Mesendoderm (in vitro differentiated cells): ENCODE measurements around the gene ZNF621. TPM values are rescaled to one million over a fixed set of nuclear protein-coding genes. Genes with fewer than 3 reads are reported as not detected.

Experiments
- DNase-seq: peaks from one replicate; pipeline ENCODE4 v3.0.0; 2013
- H2AK5ac ChIP-seq: 2 replicates; pipeline ENCODE4 v1.6.1; 2013; ENCODE audit warnings: low read length, inconsistent platforms
- H2BK120ac ChIP-seq: 2 replicates; pipeline ENCODE4 v1.6.1; 2013; ENCODE audit warnings: low read depth, mild to moderate bottlenecking, low read length, moderate library complexity, mixed read lengths
- H2BK15ac ChIP-seq: replicated peaks from 2 replicates; pipeline ENCODE4 v1.6.1; 2013; ENCODE audit warnings: low read depth, mild to moderate bottlenecking, moderate library complexity
- H2BK5ac ChIP-seq: 2 replicates; pipeline ENCODE4 v1.6.1; 2013; ENCODE audit warnings: low read length, inconsistent platforms
- H3K18ac ChIP-seq: 2 replicates; pipeline ENCODE4 v1.6.1; 2013; ENCODE audit warnings: mild to moderate bottlenecking, low read length, mixed read lengths
- H3K23ac ChIP-seq: one replicate; pipeline ENCODE4 v1.6.1; 2013; ENCODE audit warnings: low read length
- H3K27ac ChIP-seq: 2 replicates; pipeline ENCODE4 v1.5.1; 2013; ENCODE audit warnings: low read depth, mild to moderate bottlenecking, inconsistent platforms, low read length, moderate library complexity
- H3K27me3 ChIP-seq: 2 replicates; pipeline ENCODE4 v1.6.1; 2013; ENCODE audit warnings: low read length, control low read depth, mild to moderate bottlenecking, inconsistent platforms; ENCODE audit not compliant: insufficient read depth, poor library complexity
- H3K36me3 ChIP-seq: 2 replicates; pipeline ENCODE4 v1.6.1; 2013; ENCODE audit warnings: low read length, inconsistent platforms; ENCODE audit not compliant: control insufficient read depth, insufficient read depth
- H3K4ac ChIP-seq: one replicate; pipeline ENCODE4 v1.6.1; 2013; ENCODE audit warnings: low read depth, mild to moderate bottlenecking, low read length, moderate library complexity
- H3K4me1 ChIP-seq: 2 replicates; pipeline ENCODE4 v1.6.1; 2013; ENCODE audit warnings: low read depth, low read length, inconsistent platforms; ENCODE audit not compliant: control insufficient read depth
- H3K4me2 ChIP-seq: 2 replicates; pipeline ENCODE4 v1.6.1; 2013; ENCODE audit warnings: low read length
- H3K4me3 ChIP-seq: 2 replicates; pipeline ENCODE4 v1.5.1; 2013; ENCODE audit warnings: mild to moderate bottlenecking, low read length
- H3K56ac ChIP-seq: one replicate; pipeline ENCODE4 v1.6.1; 2013; ENCODE audit warnings: low read length
- H3K79me1 ChIP-seq: 2 replicates; pipeline ENCODE4 v1.6.1; 2013; ENCODE audit warnings: low read length, inconsistent platforms
- H3K79me2 ChIP-seq: 2 replicates; pipeline ENCODE4 v1.6.1; 2013; ENCODE audit warnings: mild to moderate bottlenecking, low read length; ENCODE audit not compliant: control insufficient read depth, insufficient read depth
- H3K9ac ChIP-seq: 2 replicates; pipeline ENCODE4 v1.6.1; 2013; ENCODE audit warnings: low read length, inconsistent platforms
- H4K5ac ChIP-seq: one replicate; pipeline ENCODE4 v1.6.1; 2013; ENCODE audit warnings: low read length
- H4K8ac ChIP-seq: one replicate; pipeline ENCODE4 v1.6.1; 2013; ENCODE audit warnings: low read depth, mild to moderate bottlenecking, control low read depth, low read length, moderate library complexity
- WGBS: extraction: QIAGEN DNeasy Blood & Tissue Kit; methylation state at CpG from one replicate; pipeline ENCODE4 v1.1.7; 2013; ENCODE audit warnings: low lambda C conversion rate, missing lambda C conversion rate; ENCODE audit not compliant: insufficient coverage; ENCODE audit errors: extremely low coverage; 5-methylcytosine and 5-hydroxymethylcytosine counted together
- polyA plus RNA-seq, 2 experiments: library from polyadenylated mRNA; stranded (reverse); fragments of 200-250 nt; gene quantifications; one replicate each; pipeline ENCODE4 v1.2.3, GENCODE V29; 2013

ZNF621 gene
- 13.5 TPM for polyA plus RNA-seq (2013, experiment 1 of 2)
- 13.7 TPM for polyA plus RNA-seq (2013, experiment 2 of 2)

- no peak within 1 kb of the TSS for H2BK15ac ChIP-seq
- no CpG with 5 or more reads among the region's 59 CpGs for WGBS
- peak; percentile 92 for DNase-seq
- H2BK5ac ChIP-seq, result peak within 1 kb of the TSS; percentile 72
- H3K9ac ChIP-seq, result peak within 1 kb of the TSS; percentile 95
- H2BK120ac ChIP-seq, result no peak within 1 kb of the TSS
- no peak within 1 kb of the TSS for H3K27ac ChIP-seq
- H4K8ac ChIP-seq, result peak within 1 kb of the TSS; percentile 98
- peak within 1 kb of the TSS; percentile 100 for H4K5ac ChIP-seq
- peaks cover 11% of the 10 kb centered on the region for H3K79me1 ChIP-seq
- H3K27me3 ChIP-seq, result no peaks in the 10 kb centered on the region
- H3K4me3 ChIP-seq, result peak within 1 kb of the TSS; percentile 90
- H3K23ac ChIP-seq, result peak within 1 kb of the TSS; percentile 97
- H2AK5ac ChIP-seq, result peak within 1 kb of the TSS; percentile 83
- peak within 1 kb of the TSS; percentile 78 for H3K18ac ChIP-seq
- peak within 1 kb of the TSS; percentile 96 for H3K56ac ChIP-seq
- H3K4me1 ChIP-seq, result peaks cover 4% of the 10 kb centered on the region
- peaks cover 7% of the 10 kb centered on the region for H3K79me2 ChIP-seq
- H3K4me2 ChIP-seq, result peak within 1 kb of the TSS; percentile 99
- no peaks in the 10 kb centered on the region for H3K36me3 ChIP-seq
- peak within 1 kb of the TSS; percentile 82 for H3K4ac ChIP-seq
Observed at GRCh38 chr3:40524568-40525285, at the start of gene ZNF621. Gene ZNF621, plus strand, starts transcription at chr3:40524960. Its CDS starts 881 bp downstream, at chr3:40525841.

GRCh38 chr3:40476478-40477470 lies 48.0 kb upstream of the ZNF621 start, which contains the start of gene ZNF619:
Gene ZNF619, plus strand, starts transcription at chr3:40477122. Its CDS starts 858 bp downstream, at chr3:40477980.
- H3K27ac ChIP-seq, result no peak within 1 kb of the TSS
- peak; percentile 80 for DNase-seq
- H3K79me2 ChIP-seq, result no peaks in the 10 kb centered on the region
- no peaks in the 10 kb centered on the region for H3K36me3 ChIP-seq
- peak within 1 kb of the TSS; percentile 93 for H4K8ac ChIP-seq
- H3K27me3 ChIP-seq, result no peaks in the 10 kb centered on the region
- H3K18ac ChIP-seq, result peak within 1 kb of the TSS; percentile 97
- H2AK5ac ChIP-seq, result no peak within 1 kb of the TSS
- peak within 1 kb of the TSS; percentile 92 for H3K56ac ChIP-seq
- peaks cover 2% of the 10 kb centered on the region for H3K79me1 ChIP-seq
- no peak within 1 kb of the TSS for H2BK15ac ChIP-seq
- WGBS, result no CpG with 5 or more reads among the region's 48 CpGs
- H2BK120ac ChIP-seq, result no peak within 1 kb of the TSS
- no peaks in the 10 kb centered on the region for H3K4me1 ChIP-seq
- no peak within 1 kb of the TSS for H4K5ac ChIP-seq
- H3K4me2 ChIP-seq, result peak within 1 kb of the TSS; percentile 35
- no peak within 1 kb of the TSS for H3K4ac ChIP-seq
- peak within 1 kb of the TSS; percentile 80 for H3K9ac ChIP-seq
- no peak within 1 kb of the TSS for H2BK5ac ChIP-seq
- H3K4me3 ChIP-seq, result peak within 1 kb of the TSS; percentile 67
- no peak within 1 kb of the TSS for H3K23ac ChIP-seq

GRCh38 chr3:40477666-40478065 lies 47.1 kb upstream of the ZNF621 start:
- Histone ChIP-seq H2BK15ac (no peak overlapping the region), H3K4me3 (no peak overlapping the region), H4K5ac (no peak overlapping the region), H3K56ac (peak overlapping the region; percentile 35), H3K4ac (no peak overlapping the region), H2AK5ac (no peak overlapping the region), H3K27ac (no peak overlapping the region), H4K8ac (no peak overlapping the region), H2BK120ac (no peak overlapping the region), H3K36me3 (no peaks in the 10 kb centered on the region), H3K18ac (no peak overlapping the region), H3K79me1 (peaks cover 2% of the 10 kb centered on the region), H3K4me2 (peak overlapping the region; percentile 35), H3K79me2 (no peaks in the 10 kb centered on the region), H3K27me3 (no peaks in the 10 kb centered on the region), H3K9ac (peak overlapping the region; percentile 80), H2BK5ac (no peak overlapping the region), H3K23ac (no peak overlapping the region), H3K4me1 (no peaks in the 10 kb centered on the region)
- WGBS, result no CpG with 5 or more reads among the region's 4 CpGs
- no peak for DNase-seq

GRCh38 chr3:40487172-40487571 lies 37.6 kb upstream of the ZNF621 start:
- no peak overlapping the region for H4K8ac ChIP-seq
- H2AK5ac ChIP-seq, result no peak overlapping the region
- no peak overlapping the region for H3K18ac ChIP-seq
- peaks cover 9% of the 10 kb centered on the region for H3K36me3 ChIP-seq
- no peak overlapping the region for H3K4me3 ChIP-seq
- H3K27me3 ChIP-seq, result no peaks in the 10 kb centered on the region
- DNase-seq, result no peak
- H3K56ac ChIP-seq, result no peak overlapping the region
- no peaks in the 10 kb centered on the region for H3K79me2 ChIP-seq
- no peak overlapping the region for H2BK5ac ChIP-seq
- H2BK120ac ChIP-seq, result no peak overlapping the region
- no peaks in the 10 kb centered on the region for H3K79me1 ChIP-seq
- no peak overlapping the region for H3K4me2 ChIP-seq
- H4K5ac ChIP-seq, result no peak overlapping the region
- H3K9ac ChIP-seq, result no peak overlapping the region
- no peak overlapping the region for H3K27ac ChIP-seq
- WGBS, result no CpG with 5 or more reads among the region's 3 CpGs
- no peak overlapping the region for H2BK15ac ChIP-seq
- no peak overlapping the region for H3K23ac ChIP-seq
- no peaks in the 10 kb centered on the region for H3K4me1 ChIP-seq
- no peak overlapping the region for H3K4ac ChIP-seq

- Histone ChIP-seq H2BK120ac (no peak overlapping the region), H4K5ac (no peak overlapping the region), H4K8ac (no peak overlapping the region), H3K4me2 (no peak overlapping the region), H3K4me3 (no peak overlapping the region), H2BK5ac (no peak overlapping the region), H3K36me3 (peaks cover 9% of the 10 kb centered on the region), H3K4ac (no peak overlapping the region), H3K79me2 (no peaks in the 10 kb centered on the region), H3K23ac (no peak overlapping the region), H3K4me1 (no peaks in the 10 kb centered on the region), H3K27me3 (no peaks in the 10 kb centered on the region), H3K9ac (no peak overlapping the region), H2BK15ac (no peak overlapping the region), H3K18ac (no peak overlapping the region), H3K56ac (no peak overlapping the region), H2AK5ac (no peak overlapping the region), H3K79me1 (no peaks in the 10 kb centered on the region), H3K27ac (no peak overlapping the region)
- no CpG with 5 or more reads among the region's 5 CpGs for WGBS
- DNase-seq, result no peak
Observed at GRCh38 chr3:40490916-40491315, 33.8 kb upstream of the ZNF621 start.
